AG04449 (cell line): ENCODE data around the gene TRPV3.

Experiments used
- CTCF ChIA-PET: fragments of 350-600 bp; formaldehyde crosslinking; extraction: SDS; loops from one replicate; lab custom pipeline; 2021; ENCODE audit warnings: antibody characterized with exemption; lab: Yijun Ruan, JAX
- POLR2A ChIA-PET: fragments of 400-600, 350-600 bp; formaldehyde crosslinking; extraction: SDS; loops from one replicate; lab custom pipeline; 2020; ENCODE audit warnings: antibody characterized with exemption, inconsistent platforms; lab: Yijun Ruan, JAX
- DNase-seq: peaks from one replicate; pipeline ENCODE4 v3.0.0-alpha.2; 2010; ENCODE audit warnings: low read depth, low spot score
- H3K4me3 ChIP-seq: 2 replicates; pipeline ENCODE4 v1.5.1; 2011; ENCODE audit warnings: low read depth, mild to moderate bottlenecking, control low read depth, low read length
- CTCF ChIP-seq: IDR thresholded peaks from one replicate; pipeline ENCODE4 v1.5.1; 2011; ENCODE audit warnings: mild to moderate bottlenecking, moderate library complexity, low read length, control low read depth, inconsistent platforms; ENCODE audit not compliant: insufficient read depth; ENCODE audit errors: missing control alignments

The TRPV3 gene

GRCh38 chr17:3553419-3554401 lies 3.9 kb downstream of the TRPV3 start:
- no peak overlapping the region for H3K4me3 ChIP-seq
- DNase-seq: no peak
- no peak for TF ChIP-seq CTCF
- CTCF ChIA-PET: interaction anchor here (1.4 kb wide), 1 partner anchor 18 kb away, joined by 3 read pairs; no protein-coding TSS in a partner anchor
- POLR2A ChIA-PET: no interaction called here

GRCh38 chr17:3552916-3553315 lies 4.7 kb downstream of the TRPV3 start:
- CTCF ChIA-PET: no interaction called here
- no peak for DNase-seq
- TF ChIP-seq CTCF: no peak
- H3K4me3 ChIP-seq: no peak overlapping the region
- POLR2A ChIA-PET: no interaction called here

- POLR2A ChIA-PET: no interaction called here
- DNase-seq: no peak
- H3K4me3 ChIP-seq: no peak overlapping the region
- CTCF ChIA-PET: interaction anchor here (0.9 to 1.3 kb wide), 2 partner anchors 12 to 16 kb away, joined by 3 read pairs; no protein-coding TSS in a partner anchor
- TF ChIP-seq CTCF: no peak
Measured at GRCh38 chr17:3551189-3551588, 6.4 kb downstream of the TRPV3 start.

- CTCF ChIA-PET: interaction anchor here (0.9 kb wide), 1 partner anchor 14 kb away, joined by 3 read pairs; no protein-coding TSS in a partner anchor
- DNase-seq: no peak
- H3K4me3 ChIP-seq: no peak overlapping the region
- POLR2A ChIA-PET: no interaction called here
- no peak for TF ChIP-seq CTCF
Measured at GRCh38 chr17:3549610-3550162, 7.9 kb downstream of the TRPV3 start.

- no peak for TF ChIP-seq CTCF
- DNase-seq: no peak
- H3K4me3 ChIP-seq: no peak overlapping the region
- POLR2A ChIA-PET: no interaction called here
- CTCF ChIA-PET: no interaction called here
Measured at GRCh38 chr17:3547628-3548027, 10.0 kb downstream of the TRPV3 start.

- H3K4me3 ChIP-seq: no peak overlapping the region
- ChIA-PET CTCF (no interaction called here), POLR2A (no interaction called here)
- no peak for TF ChIP-seq CTCF
- no peak for DNase-seq
Measured at GRCh38 chr17:3546997-3547396, 10.6 kb downstream of the TRPV3 start.
